Astrocyte (in vitro differentiated cells and primary cell): Measurements from ENCODE around the gene ADGRA3. TPM values are rescaled to one million over a fixed set of nuclear protein-coding genes. Genes with fewer than 3 reads are reported as not detected.

ENCODE experiments used
- DNase-seq: peaks from one replicate; pipeline ENCODE4 v3.0.0-alpha.2; 2010; ENCODE audit warnings: low read depth
- FAIRE-seq: peaks from 2 replicates; lab custom pipeline; 2011; peaks lifted over from hg19 to GRCh38; lab: Jason Lieb, UNC
- H2AFZ ChIP-seq: 2 replicates; pipeline ENCODE4 v1.6.0; 2012; ENCODE audit warnings: low read depth, low read length, inconsistent platforms
- H3K27ac ChIP-seq: 2 replicates; pipeline ENCODE4 v1.5.1; 2011; ENCODE audit warnings: low read depth, low read length, inconsistent platforms
- H3K27me3 ChIP-seq: 2 replicates; pipeline ENCODE4 v1.6.0; 2011; ENCODE audit warnings: low read length, inconsistent platforms; ENCODE audit not compliant: insufficient read depth
- H3K36me3 ChIP-seq: 2 replicates; pipeline ENCODE4 v1.5.1; 2011; ENCODE audit warnings: low read length, inconsistent platforms; ENCODE audit not compliant: insufficient read depth
- H3K4me1 ChIP-seq: 2 replicates; pipeline ENCODE4 v1.5.1; 2011; ENCODE audit warnings: low read length, inconsistent platforms; ENCODE audit not compliant: insufficient read depth
- H3K4me2 ChIP-seq: 2 replicates; pipeline ENCODE4 v1.6.0; 2012; ENCODE audit warnings: low read length, inconsistent platforms
- H3K4me3 ChIP-seq: 2 replicates; pipeline ENCODE4 v1.5.1; 2011; ENCODE audit warnings: low read depth, mild to moderate bottlenecking, low read length, inconsistent platforms; ENCODE audit not compliant: insufficient read depth
- H3K79me2 ChIP-seq: 2 replicates; pipeline ENCODE4 v1.6.0; 2012; ENCODE audit warnings: mild to moderate bottlenecking, low read length, inconsistent platforms; ENCODE audit not compliant: insufficient read depth
- H3K9ac ChIP-seq: 2 replicates; pipeline ENCODE4 v1.6.0; 2012; ENCODE audit warnings: mild to moderate bottlenecking, low read length, inconsistent platforms
- H3K9me3 ChIP-seq: 2 replicates; pipeline ENCODE4 v1.5.1; 2012; ENCODE audit warnings: low read depth, mild to moderate bottlenecking, low read length, inconsistent platforms; ENCODE audit not compliant: insufficient read depth
- H4K20me1 ChIP-seq: 2 replicates; pipeline ENCODE4 v1.6.0; 2012; ENCODE audit warnings: low read length, inconsistent platforms; ENCODE audit not compliant: insufficient read depth
- H3K27ac Mint-ChIP-seq: one replicate; pipeline ENCODE4 v1.8.0; 2021; ENCODE audit warnings: mild to moderate bottlenecking, mixed read lengths; ENCODE audit not compliant: unreplicated experiment
- H3K27me3 Mint-ChIP-seq: one replicate; pipeline ENCODE4 v1.8.0; 2021; ENCODE audit warnings: low read depth, mixed read lengths; ENCODE audit not compliant: unreplicated experiment
- H3K36me3 Mint-ChIP-seq: one replicate; pipeline ENCODE4 v1.8.0; 2021; ENCODE audit warnings: low read depth, mixed read lengths; ENCODE audit not compliant: unreplicated experiment
- H3K4me1 Mint-ChIP-seq: one replicate; pipeline ENCODE4 v1.8.0; 2021; ENCODE audit warnings: low read depth, mixed read lengths; ENCODE audit not compliant: unreplicated experiment
- H3K4me3 Mint-ChIP-seq: one replicate; pipeline ENCODE4 v1.8.0; 2021; ENCODE audit warnings: mild to moderate bottlenecking, moderate library complexity, mixed read lengths; ENCODE audit not compliant: unreplicated experiment
- H3K9me3 Mint-ChIP-seq: one replicate; pipeline ENCODE4 v1.8.0; 2021; ENCODE audit warnings: mild to moderate bottlenecking, mixed read lengths; ENCODE audit not compliant: unreplicated experiment
- EZH2 ChIP-seq: IDR thresholded peaks from 2 replicates; pipeline ENCODE4 v1.6.1; 2012; ENCODE audit warnings: mild to moderate bottlenecking, low read length, inconsistent platforms; ENCODE audit not compliant: insufficient read depth
- total RNA-seq: library from RNA; stranded (reverse); gene quantifications from 2 replicates; pipeline ENCODE4 v1.2.1, GENCODE V29; 2021
- TF ChIP-seq, protein P1 (sequence below): IDR thresholded peaks from 2 replicates; pipeline ENCODE4 v1.5.1; 2011; ENCODE audit warnings: low read depth, mild to moderate bottlenecking, inconsistent platforms, low read length, moderate library complexity; ENCODE audit not compliant: insufficient read depth

The ADGRA3 gene
- total RNA-seq, 1 donor from 2014 or later = 27.3 TPM

DNA sequence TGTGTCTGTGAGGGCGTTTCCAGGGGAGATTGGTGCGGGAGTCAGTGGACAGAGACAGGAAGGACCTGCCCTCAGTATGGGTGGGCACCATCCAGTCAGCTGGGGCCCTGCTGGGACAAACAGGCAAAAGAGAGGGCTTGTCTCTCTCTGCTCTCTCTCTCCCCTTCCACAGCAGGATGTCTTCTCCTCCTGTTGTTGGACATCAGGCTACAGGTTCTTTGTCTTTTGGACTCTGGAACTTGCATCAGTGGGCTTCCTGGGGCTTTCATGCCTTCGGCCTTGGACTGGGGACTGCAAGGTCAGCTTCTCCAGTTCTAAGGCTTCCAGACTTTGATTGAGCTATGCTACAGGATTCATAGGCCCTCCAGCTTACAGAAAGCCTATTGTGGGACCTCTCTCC lies 59.6 kb downstream of the ADGRA3 start:
- Mint-ChIP-seq H3K9me3 (no peaks in the 10 kb centered on the region), H3K27ac (no peak overlapping the region), H3K4me1 (no peaks in the 10 kb centered on the region), H3K36me3 (peaks cover 2% of the 10 kb centered on the region), H3K27me3 (no peaks in the 10 kb centered on the region), H3K4me3 (no peak overlapping the region)
- Histone ChIP-seq H3K9ac (no peak overlapping the region), H3K79me2 (no peaks in the 10 kb centered on the region), H3K27ac (no peak overlapping the region), H3K4me2 (no peak overlapping the region), H2AFZ (no peak overlapping the region), H3K36me3 (no peaks in the 10 kb centered on the region), H3K9me3 (no peaks in the 10 kb centered on the region), H3K27me3 (no peaks in the 10 kb centered on the region), H3K4me1 (no peaks in the 10 kb centered on the region), H3K4me3 (no peak overlapping the region), H4K20me1 (no peaks in the 10 kb centered on the region)
- no peak for DNase-seq
- FAIRE-seq = no peak
- no peak for TF ChIP-seq EZH2
- TF ChIP-seq, protein P1, sequence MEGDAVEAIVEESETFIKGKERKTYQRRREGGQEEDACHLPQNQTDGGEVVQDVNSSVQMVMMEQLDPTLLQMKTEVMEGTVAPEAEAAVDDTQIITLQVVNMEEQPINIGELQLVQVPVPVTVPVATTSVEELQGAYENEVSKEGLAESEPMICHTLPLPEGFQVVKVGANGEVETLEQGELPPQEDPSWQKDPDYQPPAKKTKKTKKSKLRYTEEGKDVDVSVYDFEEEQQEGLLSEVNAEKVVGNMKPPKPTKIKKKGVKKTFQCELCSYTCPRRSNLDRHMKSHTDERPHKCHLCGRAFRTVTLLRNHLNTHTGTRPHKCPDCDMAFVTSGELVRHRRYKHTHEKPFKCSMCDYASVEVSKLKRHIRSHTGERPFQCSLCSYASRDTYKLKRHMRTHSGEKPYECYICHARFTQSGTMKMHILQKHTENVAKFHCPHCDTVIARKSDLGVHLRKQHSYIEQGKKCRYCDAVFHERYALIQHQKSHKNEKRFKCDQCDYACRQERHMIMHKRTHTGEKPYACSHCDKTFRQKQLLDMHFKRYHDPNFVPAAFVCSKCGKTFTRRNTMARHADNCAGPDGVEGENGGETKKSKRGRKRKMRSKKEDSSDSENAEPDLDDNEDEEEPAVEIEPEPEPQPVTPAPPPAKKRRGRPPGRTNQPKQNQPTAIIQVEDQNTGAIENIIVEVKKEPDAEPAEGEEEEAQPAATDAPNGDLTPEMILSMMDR = no peak

DNA sequence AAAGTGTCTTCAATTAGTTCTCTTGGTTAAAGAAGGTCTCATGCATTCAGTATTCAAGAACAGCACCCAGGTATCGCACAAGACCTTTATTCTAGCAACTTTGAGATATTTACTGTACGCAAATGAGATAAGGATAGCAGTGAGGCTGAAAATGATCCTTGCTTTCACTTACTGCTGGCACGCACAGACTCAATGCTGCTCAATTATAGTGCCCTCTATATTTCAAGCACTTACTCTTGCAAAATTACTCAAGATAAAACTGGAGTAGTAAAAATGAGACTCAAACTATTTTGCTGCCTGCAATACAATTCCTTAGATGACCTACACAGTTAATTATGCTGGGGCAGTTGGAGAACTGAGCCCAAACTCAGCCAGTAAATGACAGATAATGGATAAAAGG lies 60.9 kb downstream of the ADGRA3 start:
- H3K27ac ChIP-seq = no peak overlapping the region
- no peaks in the 10 kb centered on the region for H3K27me3 ChIP-seq
- Mint-ChIP-seq H3K4me3 (no peak overlapping the region), H3K27me3 (no peaks in the 10 kb centered on the region), H3K9me3 (no peaks in the 10 kb centered on the region), H3K36me3 (peaks cover 2% of the 10 kb centered on the region), H3K27ac (no peak overlapping the region), H3K4me1 (no peaks in the 10 kb centered on the region)
- no peak overlapping the region for H3K4me2 ChIP-seq
- H3K9me3 ChIP-seq = no peaks in the 10 kb centered on the region
- H2AFZ ChIP-seq = no peak overlapping the region
- no peaks in the 10 kb centered on the region for H3K4me1 ChIP-seq
- H3K4me3 ChIP-seq = no peak overlapping the region
- FAIRE-seq (no peak), DNase-seq (no peak)
- H3K36me3 ChIP-seq = no peaks in the 10 kb centered on the region
- TF ChIP-seq, protein P1 = no peak
- no peak for TF ChIP-seq EZH2
- no peak overlapping the region for H3K9ac ChIP-seq
- no peaks in the 10 kb centered on the region for H4K20me1 ChIP-seq
- H3K79me2 ChIP-seq = no peaks in the 10 kb centered on the region

DNA sequence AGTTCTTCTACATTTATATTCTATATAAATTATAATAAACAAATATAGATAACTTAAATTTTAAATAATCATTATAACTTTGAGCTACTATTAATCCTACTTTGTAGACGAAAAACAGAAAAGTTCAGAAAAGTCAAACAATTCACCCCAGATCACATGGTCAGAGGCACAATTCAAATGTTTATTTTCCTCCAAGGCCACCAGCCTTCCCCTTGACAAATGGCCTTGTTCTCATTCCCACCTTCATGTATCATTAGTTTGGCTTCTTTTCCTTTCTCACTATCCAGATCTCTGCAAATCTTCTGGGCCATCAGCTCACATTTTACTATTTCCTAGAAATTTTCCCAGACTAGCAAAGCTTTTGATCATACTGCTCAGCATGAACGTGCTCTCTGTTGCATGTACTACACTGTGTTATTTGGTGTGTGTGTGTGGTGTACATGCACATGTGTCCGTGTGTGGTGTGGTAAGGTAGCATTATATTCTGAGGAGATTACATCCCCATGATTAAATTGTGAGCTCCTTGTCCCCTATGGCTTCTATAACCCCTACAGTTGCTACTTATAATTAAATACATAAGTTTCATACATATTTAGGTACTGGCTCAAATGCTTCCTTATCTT lies 61.5 kb downstream of the ADGRA3 start:
- H3K27ac ChIP-seq = no peak overlapping the region
- no peaks in the 10 kb centered on the region for H3K79me2 ChIP-seq
- no peak overlapping the region for H3K4me3 ChIP-seq
- H3K9me3 Mint-ChIP-seq = no peaks in the 10 kb centered on the region
- no peak overlapping the region for H3K4me3 Mint-ChIP-seq
- H3K27ac Mint-ChIP-seq = no peak overlapping the region
- no peaks in the 10 kb centered on the region for H3K4me1 ChIP-seq
- no peak overlapping the region for H2AFZ ChIP-seq
- no peaks in the 10 kb centered on the region for H3K36me3 ChIP-seq
- TF ChIP-seq, protein P1 = no peak
- TF ChIP-seq EZH2 = no peak
- no peak overlapping the region for H3K4me2 ChIP-seq
- H3K36me3 Mint-ChIP-seq = peaks cover 2% of the 10 kb centered on the region
- H3K9ac ChIP-seq = no peak overlapping the region
- no peaks in the 10 kb centered on the region for H3K27me3 ChIP-seq
- no peaks in the 10 kb centered on the region for H3K9me3 ChIP-seq
- FAIRE-seq = no peak
- no peaks in the 10 kb centered on the region for H3K27me3 Mint-ChIP-seq
- DNase-seq = no peak
- no peaks in the 10 kb centered on the region for H3K4me1 Mint-ChIP-seq
- H4K20me1 ChIP-seq = no peaks in the 10 kb centered on the region
